ENCODE data around the gene FGF12. TPM values are rescaled to one million over a fixed set of nuclear protein-coding genes. Genes with fewer than 3 reads are reported as not detected.
A peak's percentile ranks its signal among the peaks of the same experiment; 100 is the strongest.

Gene FGF12
- polyA plus RNA-seq, 5 donors, result 1.9 to 10.7 (median 5.7) TPM

GRCh38 chr3:192505731-192506130 is 221.6 kb downstream of the FGF12 start:
- DNase-seq, result no peak

- DNase-seq, result no peak
Measured at GRCh38 chr3:192501401-192501800, 225.9 kb downstream of the FGF12 start.

GRCh38 chr3:192496905-192497587 is 230.3 kb downstream of the FGF12 start:
- DNase-seq, result no peak

GRCh38 chr3:192494174-192494573 is 233.2 kb downstream of the FGF12 start:
- no peak for DNase-seq

GRCh38 chr3:192490720-192491119 is 236.6 kb downstream of the FGF12 start:
- DNase-seq, result no peak

- DNase-seq, result no peak
Measured at GRCh38 chr3:192489579-192489978, 237.8 kb downstream of the FGF12 start.

- DNase-seq, result no peak
Measured at GRCh38 chr3:192487033-192487432, 240.3 kb downstream of the FGF12 start.

- no peak for DNase-seq
Measured at GRCh38 chr3:192482809-192483208, 244.5 kb downstream of the FGF12 start.

- DNase-seq, result no peak
Measured at GRCh38 chr3:192482391-192482790, 244.9 kb downstream of the FGF12 start.

- DNase-seq, result no peak
Measured at GRCh38 chr3:192481638-192482037, 245.7 kb downstream of the FGF12 start.

GRCh38 chr3:192467230-192468140 is 259.9 kb downstream of the FGF12 start:
- DNase-seq, result peak in 1 of 2 donors; percentile 27

GRCh38 chr3:192449036-192449435 is 278.3 kb downstream of the FGF12 start:
- DNase-seq, result no peak

- peak in 1 of 2 donors; percentile 5 for DNase-seq
Measured at GRCh38 chr3:192445770-192446644, 281.3 kb downstream of the FGF12 start.

- DNase-seq, result no peak
Measured at GRCh38 chr3:192444791-192445106, 282.6 kb downstream of the FGF12 start.

- peak; percentile 49 to 57 for DNase-seq
Measured at GRCh38 chr3:192444096-192444790, 283.1 kb downstream of the FGF12 start.

- DNase-seq, result no peak
Measured at GRCh38 chr3:192435241-192435640, 292.1 kb downstream of the FGF12 start.

- DNase-seq, result no peak
Measured at GRCh38 chr3:192434186-192434585, 293.2 kb downstream of the FGF12 start.

GRCh38 chr3:192433704-192434103 is 293.6 kb downstream of the FGF12 start:
- no peak for DNase-seq

GRCh38 chr3:192422997-192423342 is 304.4 kb downstream of the FGF12 start:
- no peak for DNase-seq

- DNase-seq, result no peak
Measured at GRCh38 chr3:192422321-192422996, 304.9 kb downstream of the FGF12 start.

GRCh38 chr3:192419312-192419711 is 308.0 kb downstream of the FGF12 start:
- DNase-seq, result no peak

Measured in right lung (tissue), 5 donors.